ENCODE data around the gene GTPBP10.

- TF ChIP-seq, protein P1, sequence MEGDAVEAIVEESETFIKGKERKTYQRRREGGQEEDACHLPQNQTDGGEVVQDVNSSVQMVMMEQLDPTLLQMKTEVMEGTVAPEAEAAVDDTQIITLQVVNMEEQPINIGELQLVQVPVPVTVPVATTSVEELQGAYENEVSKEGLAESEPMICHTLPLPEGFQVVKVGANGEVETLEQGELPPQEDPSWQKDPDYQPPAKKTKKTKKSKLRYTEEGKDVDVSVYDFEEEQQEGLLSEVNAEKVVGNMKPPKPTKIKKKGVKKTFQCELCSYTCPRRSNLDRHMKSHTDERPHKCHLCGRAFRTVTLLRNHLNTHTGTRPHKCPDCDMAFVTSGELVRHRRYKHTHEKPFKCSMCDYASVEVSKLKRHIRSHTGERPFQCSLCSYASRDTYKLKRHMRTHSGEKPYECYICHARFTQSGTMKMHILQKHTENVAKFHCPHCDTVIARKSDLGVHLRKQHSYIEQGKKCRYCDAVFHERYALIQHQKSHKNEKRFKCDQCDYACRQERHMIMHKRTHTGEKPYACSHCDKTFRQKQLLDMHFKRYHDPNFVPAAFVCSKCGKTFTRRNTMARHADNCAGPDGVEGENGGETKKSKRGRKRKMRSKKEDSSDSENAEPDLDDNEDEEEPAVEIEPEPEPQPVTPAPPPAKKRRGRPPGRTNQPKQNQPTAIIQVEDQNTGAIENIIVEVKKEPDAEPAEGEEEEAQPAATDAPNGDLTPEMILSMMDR (IDR thresholded peaks at IDR 0.05 in 4 of 5, conservative IDR thresholded peaks at IDR 0.05 in 1 of 5) = no peak
- TF ChIP-seq POLR2A (IDR thresholded peaks at IDR 0.05) = no peak
These were observed 9.4 kb upstream of the GTPBP10 start for GRCh38 chr7:90337106-90337505.
